ENCODE results near the gene FAF2. TPM values are rescaled to one million over a fixed set of nuclear protein-coding genes. Genes with fewer than 3 reads are reported as not detected.
A peak's percentile ranks its signal among the peaks of the same experiment; 100 is the strongest.

FAF2 gene
- total and polyA plus RNA-seq, 2 donors, result 21.0 to 43.4 TPM

- no peak for DNase-seq (ENCODE audit: extremely low spot score)
- Histone ChIP-seq H3K36me3 (ENCODE audit: insufficient read depth) (peaks cover 2% of the 10 kb centered on the region), H3K4me1 (ENCODE audit: insufficient read depth) (peaks cover 2% of the 10 kb centered on the region), H3K4me3 (ENCODE audit: low read depth, low read length) (no peak overlapping the region), H3K27ac (ENCODE audit: low read depth) (no peak overlapping the region)
- 38% methylated on average over 2 of the region's 2 CpGs for WGBS
Observed at GRCh38 chr5:176413255-176413565, 35.0 kb upstream of the FAF2 start.

DNA sequence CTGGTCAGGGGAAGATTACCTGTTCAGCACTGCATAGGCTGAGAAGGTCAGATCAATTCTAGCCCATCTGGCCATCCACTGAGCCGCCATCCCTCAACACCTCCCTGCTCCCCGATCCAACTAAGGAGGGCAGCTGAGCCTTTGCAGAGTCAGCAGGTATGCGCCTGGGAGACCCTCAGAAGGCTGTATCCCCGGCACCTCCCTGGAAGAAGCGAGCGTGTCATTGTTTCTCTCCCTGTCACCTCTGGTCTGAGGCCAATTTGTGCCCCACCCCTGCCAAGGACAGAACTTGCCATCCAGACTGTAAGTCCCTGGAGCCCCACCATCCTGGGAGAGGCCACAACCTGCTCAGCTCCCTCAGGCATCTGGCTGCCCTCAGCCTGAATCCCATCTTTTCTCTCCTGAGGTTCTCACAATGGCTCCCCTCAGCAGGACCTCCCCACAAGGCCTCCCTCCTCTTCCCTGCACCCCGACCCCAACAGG, 34.4 kb upstream of the FAF2 start:
- Histone ChIP-seq H3K4me3 (ENCODE audit: low read depth, low read length) (no peak overlapping the region), H3K36me3 (ENCODE audit: insufficient read depth) (peaks cover 2% of the 10 kb centered on the region), H3K27ac (ENCODE audit: low read depth) (no peak overlapping the region), H3K4me1 (ENCODE audit: insufficient read depth) (peaks cover 2% of the 10 kb centered on the region)
- 88% methylated on average over 7 of the region's 7 CpGs for WGBS
- DNase-seq (ENCODE audit: extremely low spot score), result no peak

- Histone ChIP-seq H3K27ac (ENCODE audit: low read depth) (no peak overlapping the region), H3K4me1 (ENCODE audit: insufficient read depth) (peaks cover 2% of the 10 kb centered on the region), H3K4me3 (ENCODE audit: low read depth, low read length) (no peak overlapping the region), H3K36me3 (ENCODE audit: insufficient read depth) (peaks cover 1% of the 10 kb centered on the region)
- 70% methylated on average over 3 of the region's 3 CpGs for WGBS
- no peak for DNase-seq (ENCODE audit: extremely low spot score)
Observed at GRCh38 chr5:176414704-176415103, 33.5 kb upstream of the FAF2 start.

DNA sequence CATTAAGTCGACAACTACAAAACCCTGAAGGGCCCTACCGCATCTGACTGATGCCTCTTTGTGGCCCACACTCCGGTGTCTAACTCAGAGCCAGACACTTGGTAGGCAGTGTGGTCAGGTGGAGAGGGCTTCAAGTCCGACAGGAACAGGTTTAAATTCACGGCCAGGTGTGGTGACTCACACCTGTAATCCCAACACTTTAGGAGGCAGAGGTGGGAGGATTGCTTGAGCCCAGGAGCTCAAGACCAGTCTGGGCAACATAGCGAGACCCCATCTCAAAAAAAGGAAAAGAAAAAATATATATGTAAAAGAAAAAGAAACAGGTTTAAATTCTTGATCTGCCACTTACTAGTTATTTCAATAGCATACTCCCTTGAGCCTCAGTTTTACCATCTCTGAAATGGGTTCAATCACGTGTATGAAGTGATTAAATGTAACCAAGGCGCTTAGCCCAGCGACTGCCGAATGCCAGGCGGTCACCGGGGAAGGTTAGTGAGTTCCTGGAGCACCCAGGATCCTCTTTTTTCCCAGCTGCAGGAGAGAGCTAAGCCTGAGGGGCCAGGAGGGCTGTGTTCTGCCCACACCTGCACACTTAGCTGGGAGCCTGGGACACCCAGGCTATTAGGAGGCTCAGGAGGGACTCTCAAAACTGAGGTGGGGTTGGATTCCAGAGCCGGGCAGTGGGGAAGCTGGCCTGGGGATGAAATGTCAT, 32.8 kb upstream of the FAF2 start:
- H3K4me3 ChIP-seq (ENCODE audit: low read depth, low read length), result peak overlapping the region; percentile 80
- H3K36me3 ChIP-seq (ENCODE audit: insufficient read depth), result no peaks in the 10 kb centered on the region
- peak overlapping the region; percentile 15 for H3K27ac ChIP-seq (ENCODE audit: low read depth)
- H3K4me1 ChIP-seq (ENCODE audit: insufficient read depth), result peaks cover 2% of the 10 kb centered on the region
- DNase-seq (ENCODE audit: extremely low spot score), result no peak
- whole genome bisulfite sequencing, result 72% methylated on average over 13 of the region's 13 CpGs

DNA sequence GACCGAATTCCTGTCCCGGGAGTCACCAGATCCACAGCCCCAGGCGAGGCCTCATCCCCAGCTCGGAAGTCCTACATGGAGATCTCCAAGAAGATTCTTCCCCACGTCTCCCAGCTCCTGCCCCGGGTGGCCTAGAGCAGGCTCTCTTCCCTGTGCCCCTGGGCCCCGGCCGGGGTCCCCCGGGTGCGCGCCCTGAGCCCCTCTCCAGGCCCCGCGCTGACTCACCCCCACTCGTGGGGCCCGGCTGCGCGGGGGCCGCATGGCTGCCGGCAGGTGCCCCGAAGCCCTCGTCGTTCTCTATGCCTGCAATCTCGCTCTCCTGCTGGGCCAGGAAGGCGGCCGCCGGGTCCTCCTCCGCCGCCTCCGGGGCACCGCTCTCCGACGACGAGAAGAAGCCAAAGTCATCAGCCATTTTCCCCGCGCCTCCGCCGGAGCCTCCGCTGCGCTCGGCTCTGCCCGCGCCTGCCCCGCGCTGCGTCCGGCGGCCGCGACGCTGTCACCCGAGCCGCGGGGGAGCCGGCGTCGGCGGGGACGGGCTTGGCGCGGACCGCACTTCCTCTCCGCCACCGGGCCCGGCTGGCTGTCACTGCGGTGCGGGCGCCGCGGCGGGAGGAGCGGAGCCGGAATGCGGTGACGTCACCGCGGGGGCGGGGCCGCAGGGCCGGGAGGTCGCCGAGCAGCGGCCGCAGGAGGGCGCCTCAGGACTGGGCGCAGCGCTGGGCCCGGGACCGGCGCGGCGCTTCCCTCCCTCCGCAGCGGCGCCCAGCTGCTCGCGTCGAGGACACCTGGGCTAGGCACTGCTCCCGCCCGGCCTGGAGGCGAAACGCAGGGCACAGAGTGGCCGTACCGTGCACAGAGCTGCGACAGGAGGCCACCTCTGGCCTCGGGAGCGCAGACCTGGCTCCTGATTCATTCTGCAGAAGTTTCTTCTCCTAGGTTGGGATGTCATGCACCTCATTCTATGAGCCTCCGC, 31.9 kb upstream of the FAF2 start, which contains the start of gene CLTB:
Gene CLTB, minus strand, starts transcription at position 588 of the 973 bp plus-strand sequence. Its CDS starts 176 bp downstream, at position 412.
- Histone ChIP-seq H3K36me3 (ENCODE audit: insufficient read depth) (no peaks in the 10 kb centered on the region), H3K4me1 (ENCODE audit: insufficient read depth) (peaks cover 2% of the 10 kb centered on the region), H3K4me3 (ENCODE audit: low read depth, low read length) (peak within 1 kb of the TSS; percentile 80), H3K27ac (ENCODE audit: low read depth) (peak within 1 kb of the TSS; percentile 76)
- peak; percentile 26 for DNase-seq (ENCODE audit: extremely low spot score)
- WGBS, result 1% methylated on average over 107 of the region's 107 CpGs

- no peak overlapping the region for H3K4me3 ChIP-seq (ENCODE audit: low read depth, low read length)
- no peaks in the 10 kb centered on the region for H3K36me3 ChIP-seq (ENCODE audit: insufficient read depth)
- WGBS, result 73% methylated on average over 11 of the region's 11 CpGs
- H3K4me1 ChIP-seq (ENCODE audit: insufficient read depth), result peaks cover 2% of the 10 kb centered on the region
- no peak overlapping the region for H3K27ac ChIP-seq (ENCODE audit: low read depth)
- DNase-seq (ENCODE audit: extremely low spot score), result no peak
Observed at GRCh38 chr5:176416965-176417364, 31.2 kb upstream of the FAF2 start.

- 67% methylated on average over 9 of the region's 9 CpGs for WGBS
- DNase-seq (ENCODE audit: extremely low spot score), result no peak
- Histone ChIP-seq H3K4me3 (ENCODE audit: low read depth, low read length) (no peak overlapping the region), H3K4me1 (ENCODE audit: insufficient read depth) (no peaks in the 10 kb centered on the region), H3K27ac (ENCODE audit: low read depth) (no peak overlapping the region), H3K36me3 (ENCODE audit: insufficient read depth) (no peaks in the 10 kb centered on the region)
Observed at GRCh38 chr5:176418251-176418650, 29.9 kb upstream of the FAF2 start.

DNA sequence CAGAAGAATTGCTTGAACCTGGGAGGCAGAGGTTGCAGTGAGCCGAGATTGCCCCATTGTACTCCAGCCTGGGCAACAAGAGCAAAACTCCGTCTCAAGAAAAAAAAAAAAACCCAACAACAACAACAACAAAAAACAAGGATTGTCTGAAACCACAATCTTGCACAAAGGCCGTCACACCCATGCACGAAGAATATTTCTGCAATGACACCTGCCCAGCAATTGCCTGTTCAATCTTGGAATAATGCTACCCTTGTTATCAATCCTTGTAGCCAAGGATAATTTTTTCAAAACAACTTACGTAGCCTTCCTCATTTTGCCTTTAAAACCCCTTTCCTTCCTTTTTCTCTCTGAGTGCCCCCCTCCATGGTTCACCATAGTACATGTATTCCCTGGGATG, 28.1 kb upstream of the FAF2 start:
- DNase-seq (ENCODE audit: extremely low spot score), result no peak
- Histone ChIP-seq H3K4me3 (ENCODE audit: low read depth, low read length) (no peak overlapping the region), H3K36me3 (ENCODE audit: insufficient read depth) (no peaks in the 10 kb centered on the region), H3K27ac (ENCODE audit: low read depth) (no peak overlapping the region), H3K4me1 (ENCODE audit: insufficient read depth) (no peaks in the 10 kb centered on the region)
- 86% methylated on average over 5 of the region's 5 CpGs for WGBS

DNA sequence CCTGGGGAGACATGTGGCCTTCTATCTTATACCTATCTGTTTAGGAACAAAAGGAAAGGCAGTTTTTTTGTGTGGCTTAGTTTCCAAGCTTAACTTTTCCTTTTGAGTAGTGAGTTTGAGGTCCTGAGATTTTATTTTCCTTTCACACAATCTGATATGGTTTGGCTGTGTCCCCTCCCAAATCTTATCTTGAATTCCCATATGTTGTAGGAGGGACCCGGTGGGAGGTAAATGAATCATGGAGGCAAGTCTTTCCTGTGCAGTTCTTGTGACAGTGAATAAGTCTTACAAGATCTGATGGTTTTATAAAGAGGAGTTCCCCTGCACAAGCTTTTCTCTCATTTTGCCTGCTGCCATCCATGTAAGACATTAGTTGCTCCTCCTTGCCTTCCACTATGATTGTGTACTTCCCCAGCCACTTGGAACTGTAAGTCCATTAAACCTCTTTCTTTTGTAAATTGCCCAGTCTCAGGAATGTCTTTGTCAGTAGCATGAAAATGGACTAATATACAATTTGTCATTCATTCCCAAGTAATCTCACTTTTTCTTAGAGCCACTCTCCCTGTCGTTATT, 27.1 kb upstream of the FAF2 start:
- H3K4me3 ChIP-seq (ENCODE audit: low read depth, low read length), result no peak overlapping the region
- WGBS, result 53% methylated on average over 2 of the region's 2 CpGs
- H3K4me1 ChIP-seq (ENCODE audit: insufficient read depth), result no peaks in the 10 kb centered on the region
- no peaks in the 10 kb centered on the region for H3K36me3 ChIP-seq (ENCODE audit: insufficient read depth)
- H3K27ac ChIP-seq (ENCODE audit: low read depth), result no peak overlapping the region
- no peak for DNase-seq (ENCODE audit: extremely low spot score)

DNA sequence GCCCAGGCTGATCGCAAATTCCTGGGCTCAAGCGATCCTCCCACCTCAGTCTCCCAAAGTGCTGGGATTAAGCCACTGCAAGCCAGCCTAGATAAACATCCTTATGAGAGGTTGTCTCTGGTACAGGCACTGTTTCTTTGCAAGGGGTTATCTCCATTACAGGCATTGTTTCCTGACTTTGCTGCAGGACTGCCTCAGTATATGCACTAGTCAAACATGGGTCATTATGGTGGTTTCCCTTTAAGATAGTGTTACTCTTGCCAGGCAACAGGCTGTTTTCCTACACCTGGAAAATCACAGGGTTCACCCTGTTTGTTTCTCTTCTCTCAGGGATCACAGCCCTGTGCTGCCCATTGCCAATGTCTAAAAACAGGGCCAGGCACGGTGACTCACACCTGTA, 24.0 kb upstream of the FAF2 start:
- no peak for DNase-seq (ENCODE audit: extremely low spot score)
- WGBS, result 75% methylated on average over 3 of the region's 3 CpGs
- Histone ChIP-seq H3K4me1 (ENCODE audit: insufficient read depth) (no peaks in the 10 kb centered on the region), H3K36me3 (ENCODE audit: insufficient read depth) (no peaks in the 10 kb centered on the region), H3K27ac (ENCODE audit: low read depth) (no peak overlapping the region), H3K4me3 (ENCODE audit: low read depth, low read length) (no peak overlapping the region)

DNA sequence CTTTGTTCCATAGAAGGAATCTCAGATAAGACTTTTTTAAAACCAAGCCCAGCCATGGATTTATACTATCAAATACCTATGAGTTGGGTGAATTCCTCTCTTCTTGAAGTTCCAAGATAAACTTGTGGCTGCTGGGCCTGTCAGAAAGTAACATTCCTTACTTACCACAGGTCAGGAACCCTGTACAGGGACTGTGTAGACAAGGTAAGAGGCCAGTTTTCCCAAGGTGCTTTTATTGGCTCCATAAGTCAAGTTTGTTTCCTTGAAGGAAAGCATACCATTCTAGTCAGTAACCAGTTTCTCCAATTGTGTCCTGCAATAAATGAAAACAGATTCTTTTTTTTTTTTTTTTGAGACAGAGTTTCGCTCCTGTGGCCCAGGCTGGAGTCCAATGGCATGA, 23.0 kb upstream of the FAF2 start:
- Histone ChIP-seq H3K27ac (ENCODE audit: low read depth) (no peak overlapping the region), H3K4me1 (ENCODE audit: insufficient read depth) (no peaks in the 10 kb centered on the region), H3K36me3 (ENCODE audit: insufficient read depth) (no peaks in the 10 kb centered on the region), H3K4me3 (ENCODE audit: low read depth, low read length) (no peak overlapping the region)
- no peak for DNase-seq (ENCODE audit: extremely low spot score)
- WGBS, result 83% methylated on average over 1 of the region's 1 CpG

- no peak for DNase-seq (ENCODE audit: extremely low spot score)
- H3K36me3 ChIP-seq (ENCODE audit: insufficient read depth), result no peaks in the 10 kb centered on the region
- H3K4me3 ChIP-seq (ENCODE audit: low read depth, low read length), result no peak overlapping the region
- no peak overlapping the region for H3K27ac ChIP-seq (ENCODE audit: low read depth)
- WGBS, result 92% methylated on average over 1 of the region's 1 CpG
- H3K4me1 ChIP-seq (ENCODE audit: insufficient read depth), result no peaks in the 10 kb centered on the region
Observed at GRCh38 chr5:176425791-176426190, 22.4 kb upstream of the FAF2 start.

DNA sequence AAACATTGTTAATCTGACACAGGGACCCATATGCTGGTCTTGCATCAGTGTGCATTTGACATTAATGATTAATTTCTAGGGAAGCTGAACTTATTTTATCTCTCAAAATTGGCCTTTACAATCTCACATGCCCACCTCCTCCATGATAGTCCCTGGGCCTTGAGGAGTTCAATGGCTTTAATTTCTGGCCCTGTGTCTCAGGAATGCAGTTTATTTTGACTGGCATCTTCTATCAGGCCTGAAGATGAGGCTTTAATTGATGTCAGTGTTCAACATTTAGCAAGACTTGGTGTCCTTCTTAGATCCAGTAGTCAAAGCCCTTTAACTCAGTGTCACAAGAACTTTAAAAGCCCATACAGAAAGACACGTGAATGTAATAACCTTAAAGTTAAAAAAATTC, 21.3 kb upstream of the FAF2 start:
- Histone ChIP-seq H3K4me1 (ENCODE audit: insufficient read depth) (no peaks in the 10 kb centered on the region), H3K4me3 (ENCODE audit: low read depth, low read length) (no peak overlapping the region), H3K36me3 (ENCODE audit: insufficient read depth) (no peaks in the 10 kb centered on the region), H3K27ac (ENCODE audit: low read depth) (no peak overlapping the region)
- 83% methylated on average over 1 of the region's 1 CpG for WGBS
- no peak for DNase-seq (ENCODE audit: extremely low spot score)

Measured in urinary bladder (tissue), 4 donors.